Measurements from ENCODE around the gene LATS1. TPM values are rescaled to one million over a fixed set of nuclear protein-coding genes. Genes with fewer than 3 reads are reported as not detected.
A peak's percentile ranks its signal among the peaks of the same experiment; 100 is the strongest.

Gene LATS1
- total and polyA plus RNA-seq, 2 of the 8 experiments (the other 6 are each of a cell fraction or from before 2014, with no cell fraction given), result 8.9 to 21.7 TPM

- TF ChIP-seq MAX (IDR thresholded peaks at IDR 0.05), result peak; percentile 63
- TF ChIP-seq GABPA (IDR thresholded peaks at IDR 0.05; ENCODE audit: borderline replicate concordance, insufficient read depth, low read length), result 0 out of 2 replicates have a peak, but pooled peaks have one; percentile 4
- no peak for TF ChIP-seq SIRT6 (IDR thresholded peaks at IDR 0.05; ENCODE audit: low read length)
- peak; percentile 33 for TF ChIP-seq CTBP2 (IDR thresholded peaks at IDR 0.05; ENCODE audit: borderline replicate concordance, insufficient read depth, insufficient read length, low read length)
- peak; percentile 73; the same call in 1 of the 2 replicates for TF ChIP-seq KDM5A (IDR thresholded peaks at IDR 0.05; ENCODE audit: low read length)
- peak; percentile 14; the same call in 1 of the 2 replicates for TF ChIP-seq CREB1 (IDR thresholded peaks at IDR 0.05)
- TF ChIP-seq RBBP5 (IDR thresholded peaks at IDR 0.05; ENCODE audit: borderline replicate concordance, low read depth, low read length), result peak; percentile 88; the same call in 1 of the 2 replicates
- TF ChIP-seq CBX8 (IDR thresholded peaks at IDR 0.05; ENCODE audit: borderline replicate concordance, low read depth, low read length), result no peak
- no peak for TF ChIP-seq KDM1A (IDR thresholded peaks at IDR 0.05; ENCODE audit: borderline replicate concordance, low read length)
- TF ChIP-seq ZNF274 (IDR thresholded peaks at IDR 0.05; ENCODE audit: borderline replicate concordance, extremely low read depth, low read length), result no peak
- no peak for TF ChIP-seq FOSL1 (IDR thresholded peaks at IDR 0.05; ENCODE audit: insufficient read depth, low read depth, low read length)
- TF ChIP-seq RNF2 (IDR thresholded peaks at IDR 0.05; ENCODE audit: borderline replicate concordance, low read depth, low read length, missing control alignments, poor library complexity, severe bottlenecking), result no peak
- no peak for TF ChIP-seq BACH1 (IDR thresholded peaks at IDR 0.05; ENCODE audit: low read length)
- TF ChIP-seq HDAC2 (IDR thresholded peaks at IDR 0.05; ENCODE audit: borderline replicate concordance in 1 of 2, low read depth in 2 of 2, low read length in 2 of 2), result peak in 1 of 2 experiments; percentile 36; a peak in 1 of 4 replicates
- TF ChIP-seq TAF7 (optimal IDR thresholded peaks at IDR 0.05; ENCODE audit: borderline replicate concordance, low read depth, low read length), result peak; percentile 74
- TF ChIP-seq TBP (IDR thresholded peaks at IDR 0.05; ENCODE audit: low read depth, low read length), result peak; percentile 80; the same call in 1 of the 2 replicates
- TF ChIP-seq JUND (IDR thresholded peaks at IDR 0.05; ENCODE audit: low read length), result no peak
- peak; percentile 94 for TF ChIP-seq YY1 (IDR thresholded peaks at IDR 0.05; ENCODE audit: low read depth, low read length)
- no peak for TF ChIP-seq EZH2 (IDR thresholded peaks at IDR 0.05; ENCODE audit: low read depth, low read length, severe bottlenecking)
- peak; percentile 97 for TF ChIP-seq PHF8 (conservative IDR thresholded peaks at IDR 0.05; ENCODE audit: low read depth, low read length)
- TF ChIP-seq GTF2F1 (IDR thresholded peaks at IDR 0.05; ENCODE audit: borderline replicate concordance, low read depth, low read length), result peak; percentile 61; the same call in 1 of the 2 replicates
- TF ChIP-seq POU5F1 (IDR thresholded peaks at IDR 0.05; ENCODE audit: low read depth, low read length), result no peak
- peak; percentile 18; the same call in 1 of the 2 replicates for TF ChIP-seq CHD1 (IDR thresholded peaks at IDR 0.05; ENCODE audit: low read depth, low read length)
Measured at GRCh38 chr6:149717588-149718458, at the start of gene LATS1 (continued).

Measured in H1 (cell line).